ENCODE data around the gene CD164L2. TPM values are rescaled to one million over a fixed set of nuclear protein-coding genes. Genes with fewer than 3 reads are reported as not detected.
"Not testable (repeated sequence)": the region's sequence is repeated elsewhere in the genome, so short reads cannot be mapped to it uniquely, and the experiment has no call there.

The CD164L2 gene
- total RNA-seq, 4 donors from 2014 or later: not detected

DNA sequence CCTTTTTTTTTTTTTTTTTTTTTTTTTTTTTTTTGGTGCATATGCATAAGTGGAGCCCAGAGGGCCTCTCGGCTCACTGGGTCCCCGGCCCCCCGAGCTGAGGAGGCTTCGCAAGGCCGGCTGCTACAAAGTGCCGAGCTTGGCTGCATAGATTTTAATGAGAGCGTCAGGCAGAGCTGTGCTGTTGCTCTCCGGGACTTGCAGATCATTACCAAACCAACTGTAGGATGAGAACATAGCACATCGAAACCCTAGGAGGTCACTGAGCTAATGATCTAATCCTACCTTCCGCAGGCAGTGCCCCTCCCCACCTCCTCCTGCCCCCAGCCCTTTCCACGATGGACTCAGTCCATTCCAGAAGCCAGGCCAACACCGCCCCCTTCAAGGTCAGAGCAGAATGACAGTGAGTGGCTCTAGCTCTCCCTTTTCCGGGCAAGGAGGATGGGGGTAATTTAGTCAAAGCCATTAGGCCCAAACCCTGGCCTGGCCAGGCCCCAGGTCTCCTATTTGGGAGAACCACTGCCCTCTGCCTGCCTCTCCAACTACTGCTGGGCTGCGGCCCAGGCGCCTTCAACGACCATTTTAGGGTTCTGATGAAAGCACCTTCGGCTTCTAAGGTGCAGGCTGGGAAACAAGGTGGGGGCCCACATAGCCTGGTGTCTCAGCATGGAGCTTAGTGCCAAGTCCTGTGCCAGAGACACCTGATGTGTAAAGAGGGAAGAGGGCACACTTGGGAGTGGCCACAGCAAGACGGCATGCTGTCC lies 22.6 kb upstream of the CD164L2 start:
- H3K9me3 ChIP-seq, ATAC-seq, H3K4me3 ChIP-seq, H3K27me3 ChIP-seq: not testable (repeated sequence)
- TF ChIP-seq, protein P1, sequence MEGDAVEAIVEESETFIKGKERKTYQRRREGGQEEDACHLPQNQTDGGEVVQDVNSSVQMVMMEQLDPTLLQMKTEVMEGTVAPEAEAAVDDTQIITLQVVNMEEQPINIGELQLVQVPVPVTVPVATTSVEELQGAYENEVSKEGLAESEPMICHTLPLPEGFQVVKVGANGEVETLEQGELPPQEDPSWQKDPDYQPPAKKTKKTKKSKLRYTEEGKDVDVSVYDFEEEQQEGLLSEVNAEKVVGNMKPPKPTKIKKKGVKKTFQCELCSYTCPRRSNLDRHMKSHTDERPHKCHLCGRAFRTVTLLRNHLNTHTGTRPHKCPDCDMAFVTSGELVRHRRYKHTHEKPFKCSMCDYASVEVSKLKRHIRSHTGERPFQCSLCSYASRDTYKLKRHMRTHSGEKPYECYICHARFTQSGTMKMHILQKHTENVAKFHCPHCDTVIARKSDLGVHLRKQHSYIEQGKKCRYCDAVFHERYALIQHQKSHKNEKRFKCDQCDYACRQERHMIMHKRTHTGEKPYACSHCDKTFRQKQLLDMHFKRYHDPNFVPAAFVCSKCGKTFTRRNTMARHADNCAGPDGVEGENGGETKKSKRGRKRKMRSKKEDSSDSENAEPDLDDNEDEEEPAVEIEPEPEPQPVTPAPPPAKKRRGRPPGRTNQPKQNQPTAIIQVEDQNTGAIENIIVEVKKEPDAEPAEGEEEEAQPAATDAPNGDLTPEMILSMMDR (IDR thresholded peaks at IDR 0.05): peak in 2 of 4 experiments; percentile 10 to 37
- WGBS, 2 donors (ENCODE audit: low coverage in 1 of 2): 57% methylated on average over 1 of the region's 18 CpGs; no CpG with 5 or more reads in 1 of the 2 donors
- Histone ChIP-seq H3K4me1 (peaks cover 3 to 66% (median 46%) of the 10 kb centered on the region in 3 donors), H3K36me3 (peaks cover 0 to 49% of the 10 kb centered on the region in 2 donors), H3K27ac (peak overlapping the region; percentile 5 to 85 (median 72))

DNA sequence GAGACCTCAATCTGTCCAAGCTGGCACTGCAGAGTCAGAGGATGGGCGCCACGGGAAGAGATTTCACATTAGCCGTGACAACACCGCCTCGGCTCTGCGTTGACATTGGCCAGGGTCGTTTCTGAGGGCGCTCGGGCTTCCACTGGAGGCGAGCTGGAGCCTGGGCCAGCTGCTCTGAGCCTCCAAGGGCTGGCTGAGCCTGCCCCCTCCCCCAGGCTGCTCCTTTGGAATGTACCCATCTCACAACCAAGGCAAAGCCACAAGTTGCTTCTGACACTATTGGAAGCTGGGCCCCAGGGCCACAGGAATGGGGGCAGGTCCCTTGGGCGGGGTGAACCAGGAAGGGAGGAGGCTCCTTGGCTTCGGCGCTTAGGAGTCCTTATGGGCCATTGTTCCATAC lies 21.9 kb upstream of the CD164L2 start:
- TF ChIP-seq POLR2AphosphoS5 (IDR thresholded peaks at IDR 0.05) (no peak), EP300 (IDR thresholded peaks at IDR 0.05) (no peak), POLR2A (IDR thresholded peaks at IDR 0.05) (no peak)
- TF ChIP-seq, protein P1 (IDR thresholded peaks at IDR 0.05): no peak
- no peaks in the 10 kb centered on the region for H3K27me3 ChIP-seq
- H3K36me3 ChIP-seq: peaks cover 0 to 42% of the 10 kb centered on the region in 2 donors
- WGBS, 2 donors (ENCODE audit: low coverage in 1 of 2): 53% methylated on average over 3 of the region's 13 CpGs; no CpG with 5 or more reads in 1 of the 2 donors
- peak; percentile 16 for ATAC-seq
- H3K9me3 ChIP-seq: no peaks in the 10 kb centered on the region
- peaks cover 3 to 73% (median 50%) of the 10 kb centered on the region in 3 donors for H3K4me1 ChIP-seq
- H3K4me3 ChIP-seq: no peak overlapping the region
- H3K27ac ChIP-seq: peak overlapping the region; percentile 10 to 86 (median 83)

DNA sequence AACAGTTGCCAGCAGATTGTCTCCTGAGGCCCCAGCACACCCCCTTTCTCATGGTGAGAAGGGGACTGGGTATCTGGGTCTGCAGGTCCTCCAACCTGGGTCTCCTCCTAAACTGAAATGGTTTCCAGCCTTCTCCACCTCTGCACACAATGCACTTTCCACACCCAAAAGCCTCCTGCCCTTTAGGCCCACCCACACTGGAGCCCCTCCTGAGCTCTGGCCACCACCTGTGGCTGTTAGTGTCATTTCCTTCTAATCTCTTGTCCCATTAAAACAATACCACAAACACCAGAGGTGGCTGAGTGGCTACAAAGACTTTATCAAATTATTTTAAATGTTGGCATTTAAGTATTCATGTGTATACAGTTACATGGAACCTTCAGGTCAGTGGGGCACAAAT lies 20.8 kb upstream of the CD164L2 start:
- Histone ChIP-seq H3K36me3 (peaks cover 0 to 30% of the 10 kb centered on the region in 2 donors), H3K27ac (peak overlapping the region in 3 of 4 donors; percentile 81 to 86 (median 85)), H3K27me3 (no peaks in the 10 kb centered on the region), H3K4me3 (no peak overlapping the region), H3K4me1 (peaks cover 3 to 83% (median 50%) of the 10 kb centered on the region in 3 donors), H3K9me3 (no peaks in the 10 kb centered on the region)
- TF ChIP-seq POLR2A (IDR thresholded peaks at IDR 0.05) (no peak), POLR2AphosphoS5 (IDR thresholded peaks at IDR 0.05) (no peak), EP300 (IDR thresholded peaks at IDR 0.05) (no peak)
- TF ChIP-seq, protein P1 (IDR thresholded peaks at IDR 0.05): no peak
- ATAC-seq: no peak

DNA sequence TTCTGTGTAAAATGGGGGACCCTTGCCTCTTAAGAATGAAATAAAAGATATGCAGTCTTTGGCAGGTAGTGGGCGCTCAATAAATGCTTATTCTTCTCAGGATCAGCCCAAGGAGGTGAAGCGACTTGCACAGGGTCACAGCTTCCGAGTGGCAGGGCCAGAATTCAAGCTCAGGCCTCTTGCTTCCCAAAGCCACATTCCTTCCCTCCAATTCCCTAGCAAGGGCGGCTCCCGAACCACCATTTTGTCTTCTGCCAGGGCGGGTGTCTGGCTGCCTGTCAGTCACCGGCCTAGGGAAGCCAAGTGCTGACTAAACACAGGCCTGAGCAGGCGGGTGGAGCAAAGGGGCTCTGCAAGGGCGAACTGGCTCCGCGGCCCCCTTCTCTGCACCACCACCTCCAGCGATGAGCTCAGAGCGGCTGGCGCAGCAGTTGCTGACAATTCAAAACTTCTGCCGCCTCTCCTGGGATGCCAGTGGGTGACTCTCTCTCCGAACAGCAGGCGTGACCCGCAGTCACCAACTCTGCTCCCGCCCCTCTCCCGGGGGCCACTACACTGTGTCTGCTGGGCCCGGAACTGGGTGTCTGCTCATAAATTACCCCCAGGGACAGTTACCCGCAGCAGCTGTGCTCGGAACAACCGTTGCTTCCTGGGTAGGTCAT lies 20.1 kb upstream of the CD164L2 start:
- ATAC-seq: peak; percentile 62
- TF ChIP-seq, protein P1 (IDR thresholded peaks at IDR 0.05): no peak
- 33 to 40% methylated on average over 1 of the region's 24 CpGs for whole genome bisulfite sequencing, 2 donors (ENCODE audit: low coverage in 1 of 2)
- Histone ChIP-seq H3K36me3 (peaks cover 0 to 23% of the 10 kb centered on the region in 2 donors), H3K27me3 (no peaks in the 10 kb centered on the region), H3K4me1 (peaks cover 3 to 89% (median 50%) of the 10 kb centered on the region in 3 donors), H3K27ac (peak overlapping the region; percentile 60 to 86 (median 83)), H3K9me3 (no peaks in the 10 kb centered on the region), H3K4me3 (peak overlapping the region in 1 of 2 donors; percentile 18)

All from gastroesophageal sphincter (tissue), 4 donors.